ENCODE measurements around the gene EGLN1.

DNA sequence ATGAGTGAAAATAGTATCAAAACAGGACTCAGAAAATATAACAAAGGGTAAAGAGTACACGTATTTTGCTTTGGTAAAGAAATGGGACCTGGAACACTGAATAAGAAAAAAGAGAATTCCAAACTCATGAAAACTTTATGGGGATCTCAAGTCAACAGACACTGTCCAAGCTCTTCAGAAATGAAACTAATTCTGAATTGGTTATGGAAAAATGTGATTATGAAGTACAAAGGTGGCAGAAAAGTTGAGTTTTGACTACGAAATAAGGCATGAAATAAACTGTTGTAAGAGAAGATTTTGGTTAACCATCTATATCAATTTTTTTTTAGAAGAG, 8.4 kb downstream of the EGLN1 start:
- TF ChIP-seq, protein P1, sequence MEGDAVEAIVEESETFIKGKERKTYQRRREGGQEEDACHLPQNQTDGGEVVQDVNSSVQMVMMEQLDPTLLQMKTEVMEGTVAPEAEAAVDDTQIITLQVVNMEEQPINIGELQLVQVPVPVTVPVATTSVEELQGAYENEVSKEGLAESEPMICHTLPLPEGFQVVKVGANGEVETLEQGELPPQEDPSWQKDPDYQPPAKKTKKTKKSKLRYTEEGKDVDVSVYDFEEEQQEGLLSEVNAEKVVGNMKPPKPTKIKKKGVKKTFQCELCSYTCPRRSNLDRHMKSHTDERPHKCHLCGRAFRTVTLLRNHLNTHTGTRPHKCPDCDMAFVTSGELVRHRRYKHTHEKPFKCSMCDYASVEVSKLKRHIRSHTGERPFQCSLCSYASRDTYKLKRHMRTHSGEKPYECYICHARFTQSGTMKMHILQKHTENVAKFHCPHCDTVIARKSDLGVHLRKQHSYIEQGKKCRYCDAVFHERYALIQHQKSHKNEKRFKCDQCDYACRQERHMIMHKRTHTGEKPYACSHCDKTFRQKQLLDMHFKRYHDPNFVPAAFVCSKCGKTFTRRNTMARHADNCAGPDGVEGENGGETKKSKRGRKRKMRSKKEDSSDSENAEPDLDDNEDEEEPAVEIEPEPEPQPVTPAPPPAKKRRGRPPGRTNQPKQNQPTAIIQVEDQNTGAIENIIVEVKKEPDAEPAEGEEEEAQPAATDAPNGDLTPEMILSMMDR (IDR thresholded peaks at IDR 0.05): no peak
- no peak for TF ChIP-seq POLR2A (IDR thresholded peaks at IDR 0.05)
